Stimulated activated CD8-positive, alpha-beta memory T cell treated with anti-CD3 and anti-CD28 coated beads, Interleukin-12 subunit alpha, Interleukin-12 subunit beta, amount 100 ng/mL, for 1 hour (primary cell): ENCODE data around the gene KCNA2.

Experiments
- DNase-seq: peaks from one replicate; pipeline ENCODE4 v3.0.0-alpha.2; 2020; ENCODE audit warnings: low read depth

KCNA2 gene

DNA sequence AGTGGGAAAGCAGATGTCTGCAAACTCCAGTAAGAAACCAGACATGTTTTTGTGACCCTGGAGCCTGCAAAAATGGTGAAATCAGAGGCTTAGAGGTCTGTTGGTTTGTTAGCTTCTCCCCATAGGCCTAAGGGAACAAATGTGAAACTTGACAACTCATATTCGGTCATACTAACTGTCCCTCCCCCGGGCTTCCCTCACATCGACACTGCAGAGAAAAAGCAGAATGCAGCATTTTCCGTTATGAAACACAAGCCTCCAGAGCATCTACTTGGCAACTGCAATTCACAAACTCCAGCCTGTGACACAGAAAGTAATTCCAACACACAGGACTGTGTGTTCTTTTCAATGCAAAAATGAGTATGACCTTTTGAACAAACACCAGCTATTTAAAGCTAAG lies 3.7 kb downstream of the KCNA2 start:
- no peak for DNase-seq

DNA sequence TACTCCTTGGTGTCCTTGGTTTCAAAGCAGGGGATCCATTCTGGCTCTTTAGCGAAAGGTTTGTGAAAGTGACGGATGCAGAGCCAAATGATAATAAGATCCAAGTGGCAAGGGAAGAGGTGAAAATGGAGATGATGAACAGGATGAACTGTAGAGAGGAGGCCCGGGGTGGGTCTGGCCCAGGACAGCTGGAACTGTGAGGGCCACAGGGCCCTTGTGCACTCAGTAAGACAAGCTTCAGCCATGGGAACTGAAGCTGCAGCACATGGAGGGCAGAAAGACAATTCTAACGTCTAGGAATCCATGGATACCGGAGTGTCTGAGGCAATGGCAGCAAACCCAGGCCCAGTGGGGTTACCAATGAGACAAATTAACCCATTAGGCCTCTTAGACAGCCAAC lies 4.8 kb downstream of the KCNA2 start:
- DNase-seq: no peak

DNA sequence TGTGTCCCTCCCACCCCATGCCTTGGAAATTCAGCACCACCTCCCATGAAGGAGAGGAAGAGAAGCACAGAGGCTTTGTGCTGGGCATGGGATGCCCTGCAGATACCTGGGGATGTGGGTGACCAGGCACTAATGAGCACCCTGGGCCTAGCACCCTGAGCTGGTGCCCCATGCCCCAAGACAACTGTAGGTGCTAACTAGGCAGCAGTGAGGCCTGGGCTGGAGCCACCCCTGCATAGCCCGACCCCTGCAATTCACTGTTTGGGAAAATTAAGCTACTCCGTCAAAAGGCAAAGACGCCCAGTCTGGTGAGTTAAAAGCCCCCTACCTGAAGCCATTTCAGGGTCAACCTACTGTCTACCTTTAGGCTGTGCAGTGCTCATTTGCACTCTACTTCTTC lies 5.4 kb downstream of the KCNA2 start:
- no peak for DNase-seq

DNA sequence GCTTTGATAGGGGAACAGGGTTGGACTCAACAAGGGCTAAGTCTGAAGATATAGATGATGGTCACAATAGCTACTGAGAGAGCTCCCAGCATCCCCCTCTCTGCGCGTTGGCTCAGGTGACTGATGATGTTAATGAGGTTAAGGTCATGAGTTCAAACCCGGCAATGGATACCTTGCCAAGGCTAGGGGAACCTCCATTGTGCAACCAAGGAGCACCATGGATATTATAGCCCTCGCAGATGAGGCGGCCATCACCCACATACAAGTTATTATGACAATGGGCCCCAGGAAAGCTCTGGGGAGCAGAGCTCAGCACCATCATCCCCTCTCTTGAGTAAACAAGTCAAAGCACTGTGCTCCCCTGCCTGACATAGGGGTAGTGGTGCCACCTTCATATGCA lies 8.2 kb downstream of the KCNA2 start:
- DNase-seq: no peak

DNA sequence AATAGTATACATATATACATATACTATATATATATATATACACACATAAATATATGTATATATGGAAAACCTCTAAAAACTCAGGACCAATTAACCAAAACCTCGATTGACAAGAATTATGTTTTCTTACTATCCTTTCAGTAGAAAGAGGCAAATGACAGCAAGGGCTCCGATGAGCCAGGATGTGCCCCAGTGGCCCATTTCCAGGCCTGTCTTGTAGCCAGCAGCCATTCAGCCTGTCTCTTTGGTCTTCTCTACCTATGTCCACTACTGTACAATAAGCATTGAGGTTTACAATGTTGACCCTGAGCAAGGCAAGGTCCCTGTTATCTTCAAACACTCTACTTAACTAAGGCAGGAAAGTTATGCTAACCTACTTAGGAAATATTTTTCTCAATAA lies 9.8 kb downstream of the KCNA2 start:
- no peak for DNase-seq

DNA sequence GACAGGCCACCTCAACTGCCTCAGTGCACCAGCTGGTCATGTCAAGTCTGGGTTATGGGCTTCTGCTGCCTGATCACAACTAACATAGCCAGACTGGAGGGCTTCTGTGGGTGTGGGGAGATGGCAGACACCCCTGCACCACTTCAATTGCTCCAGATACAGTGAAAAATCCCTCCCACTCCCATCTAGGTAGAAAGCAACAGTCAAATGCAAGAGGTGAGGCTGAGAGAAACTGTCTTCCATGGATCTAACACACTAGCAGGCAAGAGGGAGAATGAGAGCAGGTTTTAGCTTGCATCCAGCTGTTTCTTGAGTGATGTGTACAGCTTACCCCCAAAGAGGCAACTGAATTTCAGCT lies 10.8 kb downstream of the KCNA2 start:
- DNase-seq: no peak

DNA sequence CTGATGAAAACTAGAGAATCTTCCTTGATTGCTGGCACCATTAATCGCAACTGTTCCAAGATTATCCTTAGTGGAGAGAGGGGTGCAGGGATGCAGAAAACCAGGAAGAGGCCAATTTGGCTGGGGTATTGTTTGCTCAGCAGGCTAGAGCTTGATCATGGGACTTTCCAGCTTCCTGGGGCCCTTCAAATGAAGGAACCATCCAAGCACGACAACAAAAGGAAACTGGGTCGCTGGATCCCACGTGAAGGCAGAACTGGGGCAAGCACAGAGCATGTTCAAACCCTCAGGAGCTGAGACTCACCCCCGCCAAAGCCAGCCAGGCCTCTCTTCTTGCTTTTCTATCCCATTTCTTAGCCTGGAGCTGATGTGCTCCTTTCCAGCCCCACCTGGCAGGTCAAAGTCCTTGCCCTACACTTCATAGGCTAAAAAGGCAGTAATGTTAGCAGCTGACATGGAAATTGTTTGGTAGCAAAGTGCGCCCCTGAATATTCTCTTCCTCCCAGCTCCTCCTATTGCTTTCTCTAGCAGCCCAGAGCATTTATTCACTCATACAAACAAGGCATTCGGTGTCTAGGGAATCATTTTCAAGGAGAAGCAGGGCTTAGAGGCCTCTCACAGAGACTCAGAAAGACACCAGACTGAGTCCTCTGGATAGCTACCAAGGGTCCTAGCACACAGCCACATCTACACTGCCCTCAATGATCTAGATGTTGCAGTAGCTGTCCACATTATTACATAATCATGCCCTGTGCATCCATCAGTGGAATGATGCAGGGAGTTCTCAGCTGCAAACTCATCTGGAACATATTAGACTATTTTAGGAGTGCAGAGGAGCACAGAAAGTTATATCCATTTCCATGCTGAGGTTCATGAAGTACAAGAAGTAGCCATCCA lies 11.5 kb downstream of the KCNA2 start:
- no peak for DNase-seq

DNA sequence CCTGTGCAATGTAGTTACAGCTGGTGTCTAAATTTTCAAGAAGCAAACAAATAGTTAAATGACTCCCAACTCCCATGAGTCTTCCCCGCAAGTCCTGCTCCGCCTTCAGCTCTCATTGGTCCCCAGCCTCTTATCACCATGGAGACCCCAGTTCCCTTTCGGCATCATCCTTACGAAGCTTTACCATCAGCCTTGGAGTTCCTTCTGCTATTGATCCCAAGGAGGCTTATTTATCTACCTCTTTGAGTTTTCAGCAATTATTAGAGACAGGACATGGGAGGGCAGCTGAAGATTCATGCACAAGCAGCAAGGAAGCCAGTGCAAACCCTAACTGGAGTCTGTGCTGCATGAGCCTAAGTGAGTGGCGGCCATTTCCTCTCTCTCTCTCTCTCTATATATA lies 12.3 kb downstream of the KCNA2 start:
- no peak for DNase-seq

DNA sequence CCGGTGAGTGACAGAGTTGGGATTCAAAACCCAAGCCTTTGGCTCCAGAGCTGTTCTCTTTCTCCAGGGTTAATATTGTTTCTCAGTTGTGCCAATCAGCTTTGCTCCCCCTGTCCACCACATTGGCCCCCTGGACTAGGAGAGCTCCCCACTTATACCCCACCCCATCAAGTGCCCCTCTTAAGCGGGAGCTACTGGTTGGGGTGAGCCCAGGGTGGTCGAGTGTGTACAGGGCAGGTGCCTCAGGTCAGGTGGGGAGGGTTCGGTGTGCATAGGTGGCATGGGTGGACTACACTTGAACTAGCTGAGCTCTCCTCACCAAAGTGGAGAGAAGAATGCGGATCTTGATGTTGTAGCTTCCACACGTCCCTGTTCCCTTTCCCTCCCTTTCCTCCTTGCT lies 14.2 kb downstream of the KCNA2 start:
- DNase-seq: no peak

DNA sequence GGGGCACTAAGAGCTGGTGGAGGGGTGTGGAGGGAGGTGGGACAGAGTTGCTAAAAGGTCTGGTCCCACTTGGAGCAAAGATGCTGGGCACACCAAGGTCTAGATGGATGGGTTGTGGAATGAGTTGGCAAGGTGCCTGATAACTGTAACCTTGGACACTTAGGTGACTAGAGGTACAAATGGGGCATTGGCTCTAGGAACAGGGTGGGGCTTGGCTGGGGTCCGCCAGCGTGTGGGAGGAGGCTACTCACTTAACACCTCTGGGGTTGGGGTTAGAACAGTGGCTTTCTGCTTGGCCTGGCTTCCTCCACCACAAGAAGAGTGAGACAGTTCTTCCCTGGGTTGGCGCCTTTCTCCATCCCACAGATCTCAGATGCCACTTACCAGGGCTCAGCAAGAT lies 17.2 kb downstream of the KCNA2 start:
- no peak for DNase-seq

DNA sequence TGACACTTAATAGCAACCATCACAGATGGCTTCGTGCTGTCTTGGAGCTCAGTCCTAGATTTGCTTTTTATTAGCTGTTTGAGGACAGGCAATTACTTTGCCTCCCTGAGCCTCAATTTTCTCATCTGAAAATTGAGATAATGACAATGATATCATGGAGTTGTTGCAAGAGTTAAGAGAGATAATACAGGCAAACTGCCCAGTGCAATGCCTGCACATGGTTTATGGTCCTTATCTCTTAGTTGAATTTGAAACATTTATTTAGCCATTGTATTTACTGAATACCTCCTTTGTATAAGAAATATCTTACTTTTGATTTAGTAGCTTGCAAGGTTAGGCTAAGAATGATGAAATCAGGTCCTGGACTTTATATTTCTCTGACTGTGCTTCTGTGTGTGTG lies 17.7 kb downstream of the KCNA2 start:
- DNase-seq: no peak

DNA sequence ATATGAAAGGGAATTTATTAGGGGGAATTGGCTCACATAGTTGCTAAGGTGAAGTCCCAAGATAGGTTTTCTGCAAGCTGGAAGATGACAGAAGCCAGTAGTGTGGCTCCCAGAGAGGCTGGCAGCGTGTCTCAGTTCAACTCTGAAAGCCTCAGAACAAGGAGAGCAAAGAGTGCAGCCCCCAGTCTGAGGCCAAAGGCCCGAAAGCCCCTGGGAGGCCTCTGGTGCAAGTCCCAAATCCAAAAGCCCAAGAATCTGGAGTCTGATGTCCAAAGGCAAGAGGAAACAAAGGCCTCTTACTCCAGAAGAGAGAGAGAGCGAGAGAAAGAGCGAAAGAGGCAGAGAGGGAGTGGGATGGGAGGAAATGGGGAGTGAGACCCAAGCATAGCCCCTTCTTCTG lies 18.3 kb downstream of the KCNA2 start:
- DNase-seq: no peak

DNA sequence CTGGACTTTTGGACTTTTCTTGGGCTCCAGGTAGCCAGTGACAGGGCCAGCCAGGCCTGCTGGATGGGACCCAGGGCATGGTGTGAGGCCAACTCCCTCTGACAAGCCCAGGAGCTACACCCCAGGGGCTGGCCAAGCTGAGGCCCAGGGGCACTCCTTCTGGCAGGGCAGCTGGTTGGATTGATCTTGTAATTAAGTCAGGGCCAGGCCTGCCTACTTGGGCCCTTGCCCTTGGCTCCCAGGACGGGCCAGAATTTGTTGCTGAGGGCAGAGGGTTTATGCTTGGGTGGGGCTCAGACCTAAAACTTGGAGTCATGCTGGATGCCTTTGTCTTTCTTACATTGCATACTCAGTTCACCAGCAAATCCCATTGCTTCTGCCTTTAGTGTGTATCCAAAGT lies 20.7 kb downstream of the KCNA2 start:
- no peak for DNase-seq

DNA sequence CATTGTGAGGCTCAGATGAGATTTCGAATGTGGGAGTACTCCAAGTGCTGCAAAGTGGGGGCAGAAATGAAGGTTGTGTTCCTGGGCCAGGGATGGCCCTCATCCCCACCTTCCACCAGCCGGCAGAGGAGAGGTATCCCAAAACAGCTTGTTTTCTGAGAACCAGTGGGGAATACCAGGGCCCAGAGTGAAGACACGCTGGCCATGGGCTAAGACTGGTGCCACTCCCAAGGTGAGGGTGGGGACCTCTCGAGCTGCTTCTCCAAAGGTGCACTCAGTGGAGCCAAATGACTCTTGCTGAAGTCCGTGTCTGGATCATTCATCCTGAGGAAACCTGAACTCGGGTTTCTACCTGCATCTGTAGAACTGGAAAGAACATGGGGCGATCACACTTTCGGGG lies 22.1 kb downstream of the KCNA2 start:
- no peak for DNase-seq

DNA sequence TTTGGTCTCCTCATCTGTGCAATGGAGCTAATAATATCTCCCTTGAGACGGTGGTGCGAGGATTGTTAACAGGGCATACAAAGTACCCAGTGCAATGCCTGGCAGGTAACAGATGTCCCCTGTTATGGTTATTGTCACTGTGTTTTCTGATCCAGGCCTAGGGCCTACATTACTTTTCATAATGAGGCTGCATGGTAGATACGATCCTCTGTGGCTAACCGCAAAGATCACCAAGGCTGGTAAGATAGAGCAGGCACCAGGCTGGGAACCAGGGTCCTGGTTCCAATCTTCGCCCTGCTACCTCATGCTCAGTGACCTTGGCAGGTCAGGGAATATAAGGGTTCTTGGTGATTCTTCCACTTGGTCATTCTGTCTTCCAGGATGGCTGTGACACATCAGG lies 22.7 kb downstream of the KCNA2 start:
- DNase-seq: no peak

DNA sequence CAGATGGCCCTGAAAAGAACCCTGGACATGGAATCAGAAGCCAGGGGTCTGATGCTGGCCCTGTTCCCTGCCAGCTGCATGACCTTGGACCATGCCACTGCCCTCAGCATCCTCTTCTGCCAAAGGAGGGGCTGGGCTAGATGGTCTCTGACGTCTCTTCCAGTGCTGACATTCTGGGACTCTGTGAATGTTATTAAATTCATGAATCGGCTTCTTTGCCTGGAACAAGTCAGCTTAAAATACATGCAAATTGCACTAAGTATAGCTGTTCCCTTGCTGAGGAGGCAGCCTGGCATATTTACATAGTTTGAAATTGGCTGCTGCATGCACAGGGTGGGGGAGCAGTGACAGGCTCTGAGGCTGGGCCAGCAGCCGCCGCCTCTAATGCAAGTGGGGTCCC lies 23.8 kb downstream of the KCNA2 start:
- no peak for DNase-seq

DNA sequence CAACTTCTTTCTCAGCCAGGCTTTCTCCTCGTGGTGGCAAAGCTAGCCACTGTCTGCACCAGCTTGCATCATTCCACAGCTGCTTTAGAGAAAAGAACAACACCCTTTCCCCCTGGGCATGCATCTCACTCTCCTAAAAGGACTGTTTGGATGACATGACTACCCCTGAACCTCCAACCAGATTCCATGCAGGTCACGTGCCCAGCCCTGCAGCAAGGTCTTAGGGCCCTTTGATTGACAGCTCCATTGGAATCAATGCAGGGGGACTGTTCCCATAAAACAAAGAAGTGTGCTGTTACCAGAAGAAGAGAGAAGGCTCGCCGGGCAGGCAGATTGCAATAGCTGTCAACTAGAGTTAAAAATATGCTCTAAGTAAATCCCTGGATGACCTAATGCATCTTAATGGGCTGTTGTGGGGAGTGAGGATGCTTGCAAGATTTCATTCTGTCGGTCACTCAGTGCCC lies 24.4 kb downstream of the KCNA2 start:
- DNase-seq: no peak

DNA sequence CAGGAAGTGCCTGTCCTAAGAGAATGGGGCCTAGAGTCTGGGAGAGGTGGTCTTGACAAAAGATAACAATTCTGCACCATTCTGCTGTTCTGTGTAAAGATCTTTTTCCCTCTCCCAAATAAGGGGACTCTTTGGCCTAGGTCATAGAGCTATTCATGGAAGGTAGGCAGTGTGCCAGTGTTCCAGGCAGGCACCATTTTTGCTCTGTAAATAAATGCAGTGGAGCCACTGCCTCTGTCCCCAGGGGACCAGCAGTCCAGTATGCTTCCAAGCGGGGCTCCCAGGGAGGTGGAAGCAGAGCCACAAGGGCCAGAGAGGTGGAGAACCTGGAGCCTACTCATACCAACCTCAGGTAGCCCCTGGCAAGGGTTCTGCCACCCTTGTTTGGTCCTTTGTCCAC lies 25.9 kb downstream of the KCNA2 start:
- DNase-seq: no peak

DNA sequence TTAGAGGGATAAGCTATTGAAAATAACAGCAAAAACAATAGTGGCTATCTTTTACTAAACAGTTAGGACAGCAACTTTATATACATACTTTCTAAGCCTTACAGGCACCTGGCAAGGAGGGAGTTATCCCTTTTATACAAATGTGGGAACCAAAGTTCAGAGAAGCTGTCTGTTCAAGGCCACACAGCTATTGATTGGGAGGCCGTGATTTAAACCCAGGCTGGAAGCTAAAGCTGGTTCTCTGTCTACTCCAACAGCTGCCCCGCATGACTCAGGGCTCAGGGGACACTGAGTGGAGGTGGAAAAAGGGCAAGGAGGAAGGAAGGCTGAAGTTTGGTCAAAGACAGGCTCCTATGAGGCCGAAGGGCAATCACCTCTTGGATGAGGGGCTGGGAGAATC lies 26.7 kb downstream of the KCNA2 start:
- no peak for DNase-seq

DNA sequence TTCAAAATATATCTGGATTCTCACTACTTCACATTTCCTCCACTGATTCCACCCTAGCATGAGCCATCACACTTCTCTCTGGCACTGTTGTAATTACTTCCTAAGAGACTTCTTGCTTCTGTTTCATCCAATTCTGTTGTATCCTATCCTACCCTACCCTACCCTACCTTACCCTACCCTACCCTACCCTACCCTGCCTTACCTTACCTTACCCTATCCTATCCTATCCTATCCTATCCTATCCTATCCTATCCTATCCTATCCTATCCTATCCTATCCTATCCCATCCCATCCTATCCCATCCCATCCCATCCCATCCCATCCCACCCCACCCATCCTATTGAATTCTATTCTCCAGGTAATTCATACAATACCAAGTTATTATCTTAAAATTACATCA lies 29.7 kb downstream of the KCNA2 start:
- DNase-seq: no peak

DNA sequence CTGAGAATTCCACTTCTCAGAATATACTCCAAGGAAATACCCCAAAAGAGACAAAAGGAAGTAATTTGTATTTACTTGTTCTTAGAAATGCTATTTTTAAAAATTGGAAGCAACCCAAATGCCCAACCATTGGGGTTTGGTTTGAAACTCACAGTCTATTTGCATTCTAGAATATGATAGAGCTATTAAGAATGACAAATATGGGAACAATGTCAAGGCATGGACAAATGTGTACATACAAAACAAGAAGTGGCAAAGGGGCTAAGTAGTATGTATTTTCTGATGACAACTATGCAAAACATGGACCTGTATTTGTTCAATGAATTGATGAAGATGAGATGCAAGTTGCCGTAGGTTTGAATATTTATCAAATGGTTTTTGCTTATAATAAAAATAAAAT lies 32.8 kb downstream of the KCNA2 start:
- no peak for DNase-seq

DNA sequence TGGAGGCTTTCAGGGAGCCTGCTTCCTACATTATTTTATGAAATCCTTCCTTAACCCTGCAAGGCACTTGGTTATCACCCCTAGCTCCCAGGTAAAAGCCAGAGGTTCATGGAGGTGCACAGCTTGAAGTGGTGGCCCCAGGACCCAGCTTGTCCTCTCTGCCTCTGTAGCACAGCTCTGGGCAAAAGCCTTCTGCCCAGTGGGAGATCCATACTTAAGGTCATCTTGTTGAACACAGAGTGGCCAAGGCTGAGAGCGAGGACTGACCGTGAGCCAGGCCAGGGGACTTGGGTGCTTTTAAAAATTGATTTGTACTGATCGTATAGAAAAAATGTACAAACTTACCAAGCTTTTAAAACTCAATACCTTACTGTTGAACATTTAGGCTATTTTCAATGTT lies 33.4 kb downstream of the KCNA2 start:
- DNase-seq: no peak

DNA sequence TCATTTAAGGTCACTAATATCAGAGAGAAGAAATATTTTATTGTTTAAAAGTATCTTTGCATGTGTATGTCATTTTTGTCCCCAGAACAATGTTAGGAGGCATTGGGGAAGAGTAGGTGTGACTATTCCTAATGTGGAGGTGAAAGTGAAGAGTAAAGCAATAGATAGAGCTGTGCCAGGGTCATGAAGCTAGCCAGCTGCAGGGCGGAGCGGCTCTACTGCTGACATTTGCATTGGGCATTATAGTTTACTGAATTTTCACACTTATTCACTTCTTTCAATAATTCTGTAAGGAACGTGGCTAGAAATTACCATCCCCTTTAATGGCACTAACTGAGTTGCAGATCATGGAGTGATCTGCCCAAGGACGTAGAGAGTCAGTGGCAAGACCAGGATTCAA lies 35.3 kb downstream of the KCNA2 start:
- no peak for DNase-seq

DNA sequence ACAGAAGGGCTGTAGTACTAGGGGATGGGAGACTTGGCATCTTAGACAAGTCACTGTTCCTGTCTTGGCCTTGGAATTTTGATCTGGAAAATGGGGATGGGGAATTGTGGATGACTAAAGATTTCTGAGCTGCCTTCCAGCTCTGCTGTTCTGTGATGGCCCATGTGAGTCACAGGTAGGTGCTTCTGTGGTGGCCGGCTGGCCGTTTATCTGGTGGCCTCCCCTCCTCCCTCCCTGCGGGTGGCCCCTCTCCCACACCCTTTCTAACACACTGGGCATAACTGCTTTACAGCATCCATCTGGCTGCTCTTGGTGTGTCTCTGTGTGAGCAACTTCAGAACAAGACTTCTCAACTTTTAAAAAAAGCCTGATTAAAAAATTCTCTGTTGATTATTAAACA lies 35.9 kb downstream of the KCNA2 start:
- no peak for DNase-seq
